Activated CD4-positive, alpha-beta T cell treated with anti-CD3 and anti-CD28 coated beads, Interleukin-2, amount 50 U/mL, for 48 hours (primary cell): ENCODE data around the gene EMILIN1.
"Not testable (repeated sequence)": the region's sequence is repeated elsewhere in the genome, so short reads cannot be mapped to it uniquely, and the experiment has no call there.

Experiments used
- DNase-seq, 2 experiments: peaks; one replicate each; pipeline ENCODE4 v3.0.0-alpha.2; 2020

EMILIN1 gene

DNA sequence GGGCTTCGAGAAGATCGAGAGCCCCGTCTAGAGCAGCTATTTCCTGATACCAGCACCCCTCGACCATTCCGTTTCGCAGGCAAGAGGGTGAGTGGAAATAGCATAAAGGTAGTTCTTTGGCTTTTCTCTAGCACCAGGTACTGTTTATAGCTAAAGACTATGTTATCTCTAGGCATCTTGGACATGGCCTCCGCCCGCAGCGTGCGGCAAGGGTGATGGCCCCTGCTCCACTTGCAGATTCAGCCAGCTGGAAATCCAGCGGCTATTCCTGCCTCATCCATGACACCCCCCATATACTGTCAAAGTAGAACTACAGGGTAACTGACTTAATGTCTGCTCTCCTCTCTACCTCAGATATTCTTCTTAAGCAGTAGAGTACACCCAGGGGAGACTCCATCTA, 23.7 kb upstream of the EMILIN1 start:
- no peak for DNase-seq

DNA sequence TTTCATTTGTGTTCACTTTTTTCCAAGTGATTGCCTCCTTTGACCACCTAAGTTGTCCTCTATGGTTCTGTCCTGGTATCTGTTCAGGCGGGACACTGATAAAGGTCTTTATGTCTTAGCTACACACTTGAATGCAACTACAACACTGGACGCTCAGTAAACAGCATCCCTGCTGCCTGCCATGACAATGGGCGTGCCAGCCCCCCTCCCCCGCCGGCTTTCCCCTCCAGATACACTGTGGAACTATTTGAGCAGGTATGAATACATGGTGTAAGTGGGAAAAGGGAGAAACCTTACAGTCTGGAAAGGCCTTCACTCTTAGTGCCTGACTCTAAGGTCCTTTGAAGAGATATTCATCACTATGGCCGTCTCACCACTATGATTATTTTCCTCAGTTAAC, 21.2 kb upstream of the EMILIN1 start:
- DNase-seq, result no peak

DNA sequence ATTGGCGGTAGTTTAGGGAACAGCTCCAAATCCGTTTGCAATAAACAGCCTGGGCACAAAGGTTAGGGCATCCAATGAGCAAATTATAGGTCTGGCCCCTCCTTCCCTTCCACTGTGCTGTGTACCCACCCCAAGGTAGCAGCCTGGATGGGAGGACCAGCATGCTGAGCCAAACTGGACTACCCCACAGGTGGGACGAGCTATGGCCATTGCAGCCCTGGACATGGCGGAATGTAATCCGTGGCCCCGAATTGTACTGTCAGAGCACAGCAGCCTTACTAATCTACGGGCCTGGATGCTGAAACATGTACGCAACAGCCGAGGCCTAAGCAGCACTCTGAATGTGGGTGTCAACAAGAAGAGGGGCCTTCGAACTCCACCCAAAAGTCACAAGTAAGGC, 20.2 kb upstream of the EMILIN1 start:
- no peak for DNase-seq

DNA sequence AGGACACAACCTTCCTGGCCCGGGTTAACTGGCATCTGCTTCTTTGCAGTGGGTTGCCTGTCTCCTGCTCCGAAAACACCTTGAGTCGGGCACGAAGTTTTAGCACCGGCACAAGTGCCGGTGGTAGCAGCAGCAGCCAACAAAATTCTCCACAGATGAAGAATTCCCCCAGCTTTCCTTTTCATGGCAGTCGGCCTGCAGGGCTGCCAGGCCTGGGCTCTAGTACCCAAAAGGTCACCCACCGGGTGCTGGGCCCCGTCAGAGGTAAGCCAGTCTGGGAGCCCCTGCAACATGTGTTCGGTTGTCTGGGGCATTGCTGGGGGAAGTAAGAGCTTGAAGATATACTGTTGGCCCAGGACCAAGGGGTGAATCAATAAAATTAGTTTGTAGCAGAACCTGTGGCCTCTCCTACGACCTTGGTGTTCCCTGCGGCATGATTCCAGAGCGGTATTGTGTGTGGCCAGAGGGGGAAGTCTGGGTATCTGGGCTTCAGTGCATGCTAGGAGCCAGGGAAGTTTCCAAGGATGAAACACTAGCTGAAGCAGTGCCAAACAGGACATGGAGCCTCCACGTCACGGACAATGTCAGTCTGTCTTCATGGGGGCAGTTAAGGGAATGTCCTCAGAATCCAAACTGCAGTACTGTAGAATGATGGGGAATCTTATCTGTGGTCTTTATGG, 19.1 kb upstream of the EMILIN1 start:
- DNase-seq, result no peak

DNA sequence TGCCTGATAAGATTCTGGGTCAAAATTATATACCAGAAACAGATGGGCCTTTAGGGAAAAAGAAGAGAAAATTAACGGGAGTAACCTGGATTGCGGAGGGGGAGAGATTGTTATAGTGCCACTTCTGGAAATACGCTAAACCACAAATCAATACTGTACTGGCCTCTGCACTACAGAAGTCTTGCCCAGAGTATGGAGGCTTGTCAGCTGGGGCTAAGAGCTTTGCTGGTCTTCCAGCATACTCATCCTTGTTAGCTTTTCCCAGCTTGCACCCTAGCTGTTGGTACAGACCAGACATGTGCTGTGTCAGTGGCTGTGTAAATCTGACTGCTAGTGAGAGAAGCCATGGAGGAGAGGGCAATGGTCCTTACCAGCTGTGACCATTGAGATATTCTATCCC, 18.1 kb upstream of the EMILIN1 start:
- DNase-seq, result no peak

DNA sequence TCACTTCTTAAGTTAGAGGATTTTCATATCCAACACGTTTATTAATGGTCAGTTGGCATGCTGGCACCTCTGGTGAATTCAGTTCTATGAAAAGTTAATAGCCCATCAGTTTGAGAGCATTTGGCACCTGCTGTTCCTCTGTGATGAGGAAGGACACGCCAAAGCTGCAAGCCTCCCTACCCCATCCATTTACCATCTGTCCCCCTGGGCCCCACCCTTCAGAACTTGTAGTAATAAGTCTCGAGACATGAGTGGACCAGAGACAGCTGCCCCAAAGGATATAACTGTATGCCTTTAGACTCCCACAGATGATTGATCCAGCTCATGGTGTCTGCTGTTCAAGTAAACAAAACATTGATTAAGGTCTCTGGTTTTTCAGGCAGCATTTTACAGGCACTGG, 13.3 kb upstream of the EMILIN1 start:
- DNase-seq, result no peak

DNA sequence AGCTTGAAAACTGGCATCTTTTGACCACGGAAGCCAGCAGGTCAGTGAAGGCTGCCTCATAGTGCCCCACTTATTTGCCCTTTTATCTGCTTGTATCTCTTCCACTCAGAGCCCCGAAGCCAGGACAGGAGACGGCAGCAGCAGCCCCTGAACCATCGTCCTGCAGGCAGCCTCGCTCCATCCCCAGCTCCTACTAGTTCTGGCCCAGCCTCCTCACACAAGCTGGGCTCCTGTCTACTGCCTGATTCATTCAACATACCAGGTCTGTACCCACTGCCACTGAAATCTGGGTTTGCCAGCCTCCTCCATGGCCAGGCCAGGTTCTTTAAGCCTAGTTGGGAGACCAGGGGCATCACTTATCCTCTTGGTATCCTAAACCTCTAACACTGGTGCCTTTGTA, 11.0 kb upstream of the EMILIN1 start:
- DNase-seq, result no peak

DNA sequence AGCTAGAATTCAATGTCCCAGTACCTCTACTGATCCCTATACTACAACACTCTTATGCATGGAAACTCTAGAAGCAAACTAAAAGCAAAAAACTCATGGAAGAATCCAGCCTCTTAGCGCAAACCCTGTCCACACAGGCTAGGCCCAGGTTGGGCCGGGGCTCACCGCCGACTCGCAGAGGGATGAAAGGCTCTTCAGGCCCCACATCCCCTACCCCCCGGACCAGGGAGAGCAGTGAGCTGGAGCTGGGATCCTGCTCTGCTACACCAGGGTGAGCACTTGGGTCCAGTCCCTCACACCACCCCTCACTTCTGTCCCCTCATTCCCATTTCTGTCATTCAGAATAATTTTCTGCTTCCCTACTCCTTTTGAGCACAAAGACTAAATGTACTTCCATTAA, 9.0 kb upstream of the EMILIN1 start:
- DNase-seq, result no peak

DNA sequence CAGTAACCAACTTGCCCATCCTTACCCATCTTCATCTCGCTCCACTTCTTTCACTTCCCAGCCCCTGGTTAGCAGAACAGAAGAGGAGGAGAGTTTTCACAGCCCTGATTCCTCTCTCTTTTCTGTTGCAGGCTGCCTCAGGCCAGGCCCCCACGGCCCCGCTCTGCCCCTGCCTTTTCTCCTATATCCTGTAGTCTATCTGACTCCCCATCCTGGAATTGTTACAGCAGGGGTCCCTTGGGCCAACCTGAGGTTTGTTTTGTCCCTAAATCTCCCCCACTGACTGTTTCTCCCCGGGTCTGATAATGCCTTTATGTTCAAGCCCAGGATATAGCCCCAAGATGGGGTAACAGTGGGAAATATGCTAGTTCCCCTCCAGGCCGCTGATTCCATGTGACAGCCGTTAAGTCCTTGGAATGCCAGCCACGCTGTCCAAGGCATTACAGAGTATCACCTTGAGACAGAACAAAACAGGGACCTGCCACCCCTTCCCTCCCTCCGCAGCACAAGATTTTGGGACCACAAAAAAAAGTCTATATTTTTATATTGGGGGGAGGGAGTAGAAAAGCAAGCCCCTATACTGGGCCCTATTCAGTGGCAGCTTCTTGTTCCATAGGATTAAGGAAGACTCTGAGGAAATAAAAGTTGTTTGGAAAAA, 8.3 kb upstream of the EMILIN1 start:
- DNase-seq, result no peak

DNA sequence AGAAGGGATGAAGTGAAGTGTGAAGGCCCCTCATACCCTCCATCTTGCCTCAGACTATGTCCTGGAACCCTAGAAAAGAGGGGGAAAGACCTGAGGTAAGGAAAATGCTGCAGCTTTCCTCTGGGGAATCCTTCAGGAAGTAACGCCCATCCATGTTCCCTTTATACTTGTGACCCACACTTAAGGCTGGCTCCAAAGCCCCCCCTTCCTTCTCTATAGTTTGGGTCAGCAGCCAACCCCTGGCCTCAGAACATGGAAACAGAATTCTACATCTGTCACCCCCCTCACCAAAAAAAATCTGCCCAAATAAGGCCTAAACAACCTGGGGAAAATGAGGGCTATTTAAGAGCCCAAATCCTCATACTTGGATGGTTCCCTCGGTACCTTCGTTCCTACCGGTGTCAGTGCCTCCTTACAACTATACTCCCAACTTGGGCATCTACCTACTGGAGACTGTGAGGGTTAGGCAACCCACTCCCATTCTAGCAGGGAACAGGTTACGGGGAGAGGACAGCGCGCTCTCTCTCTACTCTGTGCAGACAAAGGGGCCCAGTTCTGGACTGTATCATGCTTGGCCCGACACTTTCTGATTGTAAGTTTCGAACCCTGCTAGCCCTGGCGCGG, 7.7 kb upstream of the EMILIN1 start:
- no peak for DNase-seq

DNA sequence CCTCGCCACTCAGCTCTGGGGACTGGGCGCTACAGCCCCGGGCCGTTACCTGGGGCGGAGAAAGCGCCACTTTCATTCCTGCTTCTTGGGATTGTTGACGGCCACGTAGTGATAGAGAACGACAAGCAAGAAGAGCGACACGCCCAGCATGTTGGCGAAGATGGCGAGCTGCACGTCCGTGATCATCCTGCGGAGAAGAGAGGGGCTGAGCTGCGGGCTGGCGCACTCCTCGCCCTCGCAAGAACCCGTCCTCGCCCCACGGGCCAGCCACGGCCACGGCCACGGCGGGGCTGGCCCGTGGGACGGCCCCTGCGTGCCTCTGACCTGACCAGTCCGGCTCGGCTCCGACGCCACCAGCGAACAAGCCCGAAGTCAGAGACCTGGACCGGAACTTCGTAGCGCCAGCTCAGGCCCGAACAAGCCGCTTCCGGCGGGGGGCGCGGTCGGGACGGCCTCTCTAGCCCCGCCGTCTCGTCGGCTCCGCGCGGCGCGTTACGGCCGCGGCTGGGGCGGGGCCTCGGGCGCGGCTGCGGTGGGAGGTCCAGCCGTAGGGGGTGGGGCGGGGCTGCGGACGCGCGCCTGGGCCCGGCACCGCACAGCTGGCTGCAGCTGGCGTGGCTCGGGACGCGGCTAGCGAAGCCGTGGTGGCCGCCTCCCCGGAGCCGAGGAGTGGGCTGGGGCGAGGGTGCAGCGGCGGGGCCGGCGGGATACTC, 7.0 kb upstream of the EMILIN1 start, which contains the start of gene OST4:
TSS of gene OST4 (minus strand) at position 378 of the 713 bp plus-strand sequence.
- DNase-seq, result peak; percentile 90 to 92

DNA sequence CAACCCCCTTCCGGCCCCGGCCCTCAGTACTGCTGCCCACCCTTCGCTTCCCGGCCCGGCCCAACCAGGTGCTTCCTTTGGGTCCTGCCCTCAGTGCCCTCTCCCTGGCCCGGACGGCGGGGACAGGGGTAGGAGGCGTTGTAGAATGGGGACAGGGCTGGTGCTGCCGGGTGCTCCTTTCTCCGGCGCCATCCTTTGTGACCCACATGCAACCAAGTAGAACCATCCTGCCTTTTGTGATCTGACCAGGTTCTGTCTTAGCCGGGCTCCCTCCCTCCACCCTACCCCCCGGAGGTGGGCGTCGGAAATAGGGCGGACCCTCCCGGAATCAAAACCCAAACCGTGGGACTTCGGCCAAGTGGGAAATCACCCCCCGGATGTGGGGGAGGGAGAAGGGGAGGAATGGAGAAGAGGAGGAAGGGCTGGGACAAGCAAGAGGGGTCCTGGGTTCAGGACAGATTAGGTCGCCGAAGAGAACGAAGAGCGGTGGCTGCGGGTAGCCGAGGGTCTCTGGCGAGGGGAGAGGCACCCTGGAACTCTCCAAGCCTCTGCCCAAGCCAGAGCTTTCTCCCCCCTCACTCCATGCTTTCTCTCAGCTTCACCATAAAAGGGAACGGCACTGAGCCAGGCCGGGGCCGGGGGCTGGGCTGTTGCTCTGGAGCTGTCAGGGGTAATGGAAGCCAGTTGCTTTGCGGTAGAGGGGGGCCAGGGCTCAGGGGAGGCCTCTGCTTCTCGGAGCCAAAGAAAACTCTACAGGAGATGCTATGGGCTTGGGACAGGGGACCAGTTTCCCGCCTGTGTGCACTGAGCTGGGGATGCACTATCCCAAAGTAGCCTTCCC, 6.2 kb upstream of the EMILIN1 start:
- DNase-seq, result peak; percentile 63 to 75

DNA sequence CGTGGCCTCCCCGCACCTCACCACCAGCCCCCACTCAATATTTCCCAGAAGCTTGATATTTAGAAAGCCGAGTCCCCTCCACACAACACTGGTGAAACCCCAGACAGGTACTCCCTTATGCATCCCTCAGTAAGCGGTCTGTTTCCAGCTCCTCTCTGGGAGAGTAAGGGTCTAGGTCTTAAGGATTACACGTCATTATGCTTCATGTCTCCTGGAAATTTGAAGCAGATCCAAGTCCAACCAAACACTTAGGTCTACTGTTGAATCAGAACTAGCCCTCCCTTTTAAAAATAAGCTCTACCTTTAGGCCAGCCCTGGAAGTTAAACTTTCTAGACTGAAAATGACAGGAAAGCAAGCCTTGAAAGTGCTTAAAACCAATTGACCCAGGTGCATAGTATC, 5.5 kb upstream of the EMILIN1 start:
- no peak for DNase-seq

DNA sequence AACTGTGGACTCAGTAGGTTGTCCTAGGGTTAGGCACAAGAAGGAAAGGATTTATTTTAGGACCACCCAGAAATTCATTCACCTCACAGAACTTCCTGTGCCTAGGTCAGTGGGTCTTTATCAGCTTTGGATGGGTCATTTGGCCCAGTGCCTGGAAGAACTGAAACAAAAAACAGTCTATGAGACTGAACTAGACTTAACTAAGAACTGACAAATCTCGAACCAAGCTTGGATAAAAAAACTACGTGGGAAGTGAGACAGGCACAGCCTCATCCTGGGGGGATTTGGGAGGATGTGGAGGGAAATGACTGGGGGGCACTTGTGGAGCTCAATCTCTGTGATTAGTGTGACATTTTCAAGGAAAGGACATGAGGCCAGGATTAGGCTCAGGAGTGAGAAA, 4.6 kb upstream of the EMILIN1 start:
- DNase-seq, result no peak

DNA sequence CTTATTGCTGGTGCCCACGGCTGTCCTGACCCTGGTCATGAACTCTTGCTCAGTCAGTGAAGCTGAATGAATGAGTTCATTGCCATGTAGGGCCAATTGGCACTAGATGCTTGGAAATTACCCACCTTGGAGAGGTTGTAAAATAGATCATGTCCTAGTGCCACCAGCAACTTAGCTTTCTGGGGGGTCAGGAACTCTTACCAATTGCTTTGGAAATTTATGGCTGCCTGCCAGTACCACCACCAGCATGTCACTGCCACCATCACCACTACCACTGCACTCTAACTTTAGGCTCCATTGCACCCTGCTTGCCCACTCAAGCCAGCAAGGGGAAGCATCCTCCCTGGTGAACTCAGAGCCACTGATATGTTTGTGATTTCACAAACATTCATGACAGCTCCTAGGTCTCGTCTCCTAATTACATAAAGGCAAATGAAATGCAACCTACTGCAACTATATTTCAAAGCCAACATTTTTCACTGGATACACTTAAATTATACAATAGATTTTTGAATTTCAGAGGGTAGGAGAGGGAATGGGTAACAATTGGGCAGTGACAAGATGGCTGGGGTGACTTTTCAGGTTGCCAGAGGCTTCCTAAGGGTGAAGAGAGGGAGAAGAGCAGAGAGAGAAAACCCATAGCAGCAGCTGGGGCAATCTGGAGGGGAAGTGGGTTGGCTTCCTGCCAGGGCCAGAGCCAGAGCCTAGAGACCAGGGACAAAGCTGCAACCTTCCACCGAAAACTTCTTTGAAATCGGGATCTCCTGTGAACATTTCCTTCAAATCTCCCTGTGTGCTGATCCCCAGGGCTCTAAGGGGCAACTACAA, 3.5 kb upstream of the EMILIN1 start:
- DNase-seq, result peak; percentile 45

DNA sequence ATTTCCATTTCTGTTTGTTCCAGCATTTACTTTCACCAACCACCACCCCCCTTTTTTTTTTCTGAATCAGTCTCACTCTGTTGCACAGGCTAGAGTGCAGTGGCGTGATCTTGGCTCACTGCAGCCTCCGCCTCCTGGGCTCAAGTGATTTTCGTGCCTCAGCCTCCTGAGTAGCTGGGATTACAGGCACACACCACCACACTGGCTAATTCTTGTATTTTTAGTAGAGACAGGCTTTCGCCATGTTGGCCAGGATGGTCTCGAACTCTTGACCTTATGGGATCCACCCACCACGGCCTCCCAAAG, 2.9 kb upstream of the EMILIN1 start:
- not testable (repeated sequence) for DNase-seq

DNA sequence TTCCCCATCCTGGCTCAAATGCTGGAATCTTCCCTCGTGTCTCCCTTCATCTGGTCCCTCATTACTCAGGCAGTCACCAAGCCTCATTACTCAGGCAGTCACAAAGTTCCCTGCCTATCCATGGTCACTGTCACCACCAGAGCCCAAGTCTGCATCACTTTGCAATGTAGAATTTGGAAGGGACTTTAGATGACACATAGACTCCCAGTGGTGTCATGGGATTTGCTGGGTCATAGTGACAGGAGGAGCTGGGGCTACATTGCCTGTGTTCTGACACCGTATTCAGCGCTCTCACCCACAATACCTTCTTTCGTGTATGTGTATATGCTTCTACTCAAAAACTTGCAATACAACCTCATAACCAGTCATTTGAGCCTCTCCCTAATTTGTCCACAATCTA, 2.1 kb upstream of the EMILIN1 start:
- no peak for DNase-seq

DNA sequence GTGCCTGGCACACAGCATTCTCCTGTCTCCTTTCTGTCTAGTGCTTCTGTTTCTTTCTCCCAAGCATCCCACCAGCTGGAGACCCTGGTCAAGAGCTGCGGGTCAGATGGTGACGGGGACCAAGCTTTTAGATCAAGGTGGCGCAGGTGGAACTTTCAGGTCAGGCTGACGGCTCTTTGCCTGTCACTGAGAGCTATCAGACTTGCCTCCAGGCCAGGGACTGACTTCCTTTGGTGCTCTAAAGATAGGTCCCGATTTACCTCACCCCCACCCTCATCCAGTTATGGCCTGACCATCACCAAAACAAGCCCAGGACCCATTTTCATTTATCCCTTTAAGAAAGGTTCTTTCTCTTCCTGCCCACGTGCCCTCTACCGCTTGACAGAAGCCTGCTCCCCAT, 1.2 kb upstream of the EMILIN1 start:
- DNase-seq, result no peak

DNA sequence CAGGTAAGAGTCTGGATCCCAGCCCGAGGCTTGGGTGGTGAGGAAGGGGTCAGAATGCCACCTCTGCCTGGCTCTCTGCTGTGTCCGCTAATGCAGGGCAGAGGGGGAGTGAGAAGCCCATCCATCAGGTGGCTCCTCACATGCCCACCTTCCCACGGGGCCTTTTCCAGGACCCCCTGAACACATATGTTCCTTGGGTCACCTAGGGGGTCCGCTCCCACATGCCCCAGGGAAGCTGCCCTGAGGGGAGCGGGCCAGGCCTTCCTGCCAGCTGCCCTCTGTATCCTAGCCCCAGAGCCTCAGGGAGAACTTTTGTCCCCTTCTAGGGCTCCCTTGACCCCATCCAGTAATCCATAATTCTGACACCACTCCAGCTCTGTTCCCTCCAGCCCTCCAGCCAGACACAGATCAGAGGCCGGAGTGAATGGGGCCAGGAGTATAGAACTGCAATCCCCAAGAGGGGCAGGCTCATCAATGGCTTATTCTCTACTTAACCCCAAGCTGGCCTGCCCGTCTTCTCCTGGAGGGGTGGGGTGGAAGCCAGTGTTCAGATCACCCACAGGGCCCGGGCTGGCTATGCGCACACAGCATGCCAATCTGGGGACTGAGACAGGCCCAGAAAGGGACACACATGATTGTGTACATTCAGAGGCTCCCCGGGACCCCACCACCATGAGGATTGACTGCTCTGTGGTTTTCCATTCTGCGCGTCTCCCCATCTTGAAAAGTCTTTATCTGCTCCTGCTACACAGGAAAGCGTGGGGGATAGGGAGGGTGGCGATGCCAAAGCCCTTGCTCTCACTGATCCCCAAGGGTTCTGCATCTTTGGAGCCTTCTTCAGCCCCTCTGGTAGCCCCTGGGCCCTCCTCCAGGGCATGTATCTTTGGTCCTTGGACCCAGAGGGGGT, 1.1 kb downstream of the EMILIN1 start:
- no peak for DNase-seq

DNA sequence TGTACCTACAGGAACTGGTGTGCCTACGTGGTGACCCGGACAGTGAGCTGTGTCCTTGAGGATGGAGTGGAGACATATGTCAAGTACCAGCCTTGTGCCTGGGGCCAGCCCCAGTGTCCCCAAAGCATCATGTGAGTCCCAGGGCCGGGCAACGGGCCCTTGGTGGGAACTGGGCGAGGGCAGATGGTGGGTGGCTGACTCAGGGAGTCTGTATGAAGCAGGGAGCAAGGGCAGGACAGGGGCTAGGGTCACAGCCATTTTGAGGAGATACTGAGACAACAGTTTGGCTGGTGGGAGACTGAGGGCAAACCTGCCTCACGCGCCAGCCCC, 1.7 kb downstream of the EMILIN1 start:
- DNase-seq, result no peak

DNA sequence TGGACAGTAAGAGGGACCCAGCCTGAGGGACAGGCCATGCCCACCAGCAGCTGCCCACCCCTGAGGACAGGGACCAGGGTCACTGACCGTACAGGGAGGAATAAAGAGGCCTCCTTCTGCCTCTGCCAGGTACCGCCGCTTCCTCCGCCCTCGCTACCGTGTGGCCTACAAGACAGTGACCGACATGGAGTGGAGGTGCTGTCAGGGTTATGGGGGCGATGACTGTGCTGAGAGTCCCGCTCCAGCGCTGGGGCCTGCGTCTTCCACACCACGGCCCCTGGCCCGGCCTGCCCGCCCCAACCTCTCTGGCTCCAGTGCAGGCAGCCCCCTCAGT, 2.2 kb downstream of the EMILIN1 start:
- no peak for DNase-seq
